HEK293 (cell line): Measurements from ENCODE around the gene SERGEF.

Experiments used
- GLIS2 ChIP-seq: fragments of 450-650 bp; formaldehyde crosslinking; IDR thresholded peaks from 2 replicates; pipeline ENCODE4 v1.5.1; 2016; ENCODE audit warnings: missing biosample characterization, missing genetic modification characterization
- TCF7L2 ChIP-seq: IDR thresholded peaks from 2 replicates; pipeline ENCODE4 v1.6.1; 2011; ENCODE audit warnings: low read depth, mild to moderate bottlenecking, inconsistent platforms, low read length, moderate library complexity, borderline replicate concordance
- ZNF335 ChIP-seq: fragments of 450-650 bp; formaldehyde crosslinking; conservative IDR thresholded peaks from 2 replicates; pipeline ENCODE4 v1.5.1; 2016; ENCODE audit warnings: missing biosample characterization, missing genetic modification characterization
- ZNF501 ChIP-seq: fragments of 450-650 bp; formaldehyde crosslinking; IDR thresholded peaks from 2 replicates; pipeline ENCODE4 v1.5.1; 2016; ENCODE audit warnings: missing biosample characterization, missing genetic modification characterization
- ZNF837 ChIP-seq: fragments of 450-650 bp; formaldehyde crosslinking; IDR thresholded peaks from 2 replicates; pipeline ENCODE4 v1.5.1; 2016; ENCODE audit warnings: missing biosample characterization, missing genetic modification characterization
- TF ChIP-seq, protein P1 (sequence below): fragments of 450-650 bp; formaldehyde crosslinking; IDR thresholded peaks from 2 replicates; pipeline ENCODE4 v1.5.1; 2016; ENCODE audit warnings: missing biosample characterization, missing genetic modification characterization
- TF ChIP-seq, protein P2 (sequence below): fragments of 450-650 bp; formaldehyde crosslinking; IDR thresholded peaks from 2 replicates; pipeline ENCODE4 v1.5.1; 2016; ENCODE audit warnings: missing biosample characterization, missing genetic modification characterization, borderline replicate concordance

DNA sequence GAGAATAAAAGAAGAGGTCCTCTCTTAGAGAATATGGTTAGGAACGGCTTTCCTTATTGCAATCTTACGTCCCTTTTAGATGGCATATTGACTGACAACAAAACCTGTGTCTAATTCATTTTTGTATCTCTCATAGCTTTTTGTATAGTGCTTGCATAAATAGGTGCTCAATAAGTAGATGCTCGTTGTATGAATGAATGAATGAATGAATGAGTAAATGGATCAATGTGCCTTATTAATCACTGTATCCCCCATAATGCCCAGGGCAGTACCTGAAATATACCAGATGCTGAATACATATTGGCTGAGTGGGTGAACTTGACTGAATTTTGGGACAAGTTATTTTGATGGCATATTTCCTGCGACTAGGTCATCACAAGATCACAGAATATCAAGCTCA is 97.9 kb downstream of the SERGEF start:
- no peak for TF ChIP-seq ZNF501 (tag by site-specific recombination)
- no peak for TF ChIP-seq GLIS2 (tag by site-specific recombination)
- TF ChIP-seq, protein P1, sequence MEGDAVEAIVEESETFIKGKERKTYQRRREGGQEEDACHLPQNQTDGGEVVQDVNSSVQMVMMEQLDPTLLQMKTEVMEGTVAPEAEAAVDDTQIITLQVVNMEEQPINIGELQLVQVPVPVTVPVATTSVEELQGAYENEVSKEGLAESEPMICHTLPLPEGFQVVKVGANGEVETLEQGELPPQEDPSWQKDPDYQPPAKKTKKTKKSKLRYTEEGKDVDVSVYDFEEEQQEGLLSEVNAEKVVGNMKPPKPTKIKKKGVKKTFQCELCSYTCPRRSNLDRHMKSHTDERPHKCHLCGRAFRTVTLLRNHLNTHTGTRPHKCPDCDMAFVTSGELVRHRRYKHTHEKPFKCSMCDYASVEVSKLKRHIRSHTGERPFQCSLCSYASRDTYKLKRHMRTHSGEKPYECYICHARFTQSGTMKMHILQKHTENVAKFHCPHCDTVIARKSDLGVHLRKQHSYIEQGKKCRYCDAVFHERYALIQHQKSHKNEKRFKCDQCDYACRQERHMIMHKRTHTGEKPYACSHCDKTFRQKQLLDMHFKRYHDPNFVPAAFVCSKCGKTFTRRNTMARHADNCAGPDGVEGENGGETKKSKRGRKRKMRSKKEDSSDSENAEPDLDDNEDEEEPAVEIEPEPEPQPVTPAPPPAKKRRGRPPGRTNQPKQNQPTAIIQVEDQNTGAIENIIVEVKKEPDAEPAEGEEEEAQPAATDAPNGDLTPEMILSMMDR (tag by site-specific recombination), result no peak
- TF ChIP-seq ZNF335 (tag by site-specific recombination), result no peak
- TF ChIP-seq ZNF837, result no peak
- TF ChIP-seq TCF7L2, result no peak
- TF ChIP-seq, protein P2, sequence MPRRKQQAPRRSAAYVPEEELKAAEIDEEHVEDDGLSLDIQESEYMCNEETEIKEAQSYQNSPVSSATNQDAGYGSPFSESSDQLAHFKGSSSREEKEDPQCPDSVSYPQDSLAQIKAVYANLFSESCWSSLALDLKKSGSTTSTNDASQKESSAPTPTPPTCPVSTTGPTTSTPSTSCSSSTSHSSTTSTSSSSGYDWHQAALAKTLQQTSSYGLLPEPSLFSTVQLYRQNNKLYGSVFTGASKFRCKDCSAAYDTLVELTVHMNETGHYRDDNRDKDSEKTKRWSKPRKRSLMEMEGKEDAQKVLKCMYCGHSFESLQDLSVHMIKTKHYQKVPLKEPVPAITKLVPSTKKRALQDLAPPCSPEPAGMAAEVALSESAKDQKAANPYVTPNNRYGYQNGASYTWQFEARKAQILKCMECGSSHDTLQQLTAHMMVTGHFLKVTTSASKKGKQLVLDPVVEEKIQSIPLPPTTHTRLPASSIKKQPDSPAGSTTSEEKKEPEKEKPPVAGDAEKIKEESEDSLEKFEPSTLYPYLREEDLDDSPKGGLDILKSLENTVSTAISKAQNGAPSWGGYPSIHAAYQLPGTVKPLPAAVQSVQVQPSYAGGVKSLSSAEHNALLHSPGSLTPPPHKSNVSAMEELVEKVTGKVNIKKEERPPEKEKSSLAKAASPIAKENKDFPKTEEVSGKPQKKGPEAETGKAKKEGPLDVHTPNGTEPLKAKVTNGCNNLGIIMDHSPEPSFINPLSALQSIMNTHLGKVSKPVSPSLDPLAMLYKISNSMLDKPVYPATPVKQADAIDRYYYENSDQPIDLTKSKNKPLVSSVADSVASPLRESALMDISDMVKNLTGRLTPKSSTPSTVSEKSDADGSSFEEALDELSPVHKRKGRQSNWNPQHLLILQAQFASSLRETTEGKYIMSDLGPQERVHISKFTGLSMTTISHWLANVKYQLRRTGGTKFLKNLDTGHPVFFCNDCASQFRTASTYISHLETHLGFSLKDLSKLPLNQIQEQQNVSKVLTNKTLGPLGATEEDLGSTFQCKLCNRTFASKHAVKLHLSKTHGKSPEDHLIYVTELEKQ (tag by site-specific recombination), result no peak
